HG02623 (cell line): ENCODE results near the gene CYSRT1.
"Not testable (repeated sequence)": the region's sequence is repeated elsewhere in the genome, so short reads cannot be mapped to it uniquely, and the experiment has no call there.

Experiments used
- ATAC-seq: cut with Tn5 transposase; IDR thresholded peaks from one replicate; pipeline ENCODE4 v1.9.1; 2021; ENCODE audit warnings: moderate library complexity; ENCODE audit not compliant: unreplicated experiment

The CYSRT1 gene

DNA sequence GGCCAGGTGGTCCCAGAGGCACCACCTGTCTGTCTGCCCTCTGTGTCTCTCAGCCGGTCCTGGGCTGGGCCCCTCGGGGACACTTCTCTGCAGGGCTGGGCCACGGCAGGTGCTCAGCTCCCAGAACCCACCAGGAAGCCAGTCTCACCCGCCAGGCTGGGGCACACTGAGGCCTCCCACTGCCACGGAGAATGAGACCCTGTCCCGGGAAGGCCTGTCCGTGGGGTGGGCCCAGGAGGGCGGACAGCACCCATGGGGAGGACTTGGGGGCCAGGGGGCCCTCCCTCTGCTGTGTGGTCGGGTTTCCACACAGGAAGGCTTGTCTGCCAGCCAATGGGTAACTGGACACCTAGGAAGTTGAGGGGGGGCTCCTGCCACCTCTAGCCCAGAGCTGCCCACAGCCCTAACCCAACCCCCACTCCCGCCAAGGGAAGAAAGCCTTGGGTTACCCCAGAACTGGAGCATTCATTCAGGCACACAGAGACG lies 12.0 kb downstream of the CYSRT1 start:
- no peak for ATAC-seq

DNA sequence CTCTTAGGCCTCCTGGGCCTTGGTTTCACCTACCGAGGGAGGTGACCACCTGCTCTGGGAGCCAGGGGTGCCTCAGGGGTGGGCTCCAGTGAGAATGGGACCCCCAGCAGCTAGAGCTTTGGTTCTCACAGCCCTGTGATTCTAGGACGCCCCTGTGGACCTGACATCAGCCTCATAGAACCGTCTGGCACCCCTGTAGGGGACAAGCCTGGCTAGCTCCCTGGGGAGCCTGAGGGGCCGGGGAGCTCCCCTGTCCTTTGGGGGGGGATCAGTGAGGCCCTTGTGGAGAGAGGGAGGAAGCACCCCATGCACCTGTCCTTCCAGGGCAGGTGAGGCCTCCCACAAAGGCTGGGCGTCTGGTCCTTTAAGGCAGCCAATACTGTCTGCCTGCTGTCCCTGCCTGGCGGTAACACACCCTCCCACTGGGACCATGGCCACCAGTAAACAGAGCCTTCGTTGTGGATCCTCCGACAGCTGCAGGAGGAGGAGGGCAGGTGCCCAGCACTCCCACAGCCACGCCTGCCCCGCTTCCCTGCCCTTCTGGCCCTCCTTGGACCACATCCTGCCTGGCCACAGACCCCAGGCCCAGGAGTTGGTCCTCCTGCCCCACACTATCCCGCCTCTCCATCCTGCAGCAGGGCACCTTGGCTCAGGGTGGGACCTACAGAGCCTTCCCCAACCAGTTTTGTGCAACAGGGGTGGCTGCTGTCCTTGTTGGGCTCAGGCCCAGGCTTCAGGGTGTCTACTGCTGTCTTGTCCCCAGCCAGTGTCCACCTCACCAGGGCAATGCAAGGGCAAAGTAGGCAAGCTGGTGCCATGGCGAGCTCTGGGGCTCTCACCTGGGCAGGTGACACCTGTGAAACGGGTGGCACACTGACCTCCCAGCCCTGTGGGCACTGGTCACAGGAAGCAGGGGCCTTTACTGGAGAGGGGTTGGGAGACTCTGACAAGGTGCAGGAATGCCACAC lies 13.1 kb downstream of the CYSRT1 start:
- ATAC-seq = no peak

DNA sequence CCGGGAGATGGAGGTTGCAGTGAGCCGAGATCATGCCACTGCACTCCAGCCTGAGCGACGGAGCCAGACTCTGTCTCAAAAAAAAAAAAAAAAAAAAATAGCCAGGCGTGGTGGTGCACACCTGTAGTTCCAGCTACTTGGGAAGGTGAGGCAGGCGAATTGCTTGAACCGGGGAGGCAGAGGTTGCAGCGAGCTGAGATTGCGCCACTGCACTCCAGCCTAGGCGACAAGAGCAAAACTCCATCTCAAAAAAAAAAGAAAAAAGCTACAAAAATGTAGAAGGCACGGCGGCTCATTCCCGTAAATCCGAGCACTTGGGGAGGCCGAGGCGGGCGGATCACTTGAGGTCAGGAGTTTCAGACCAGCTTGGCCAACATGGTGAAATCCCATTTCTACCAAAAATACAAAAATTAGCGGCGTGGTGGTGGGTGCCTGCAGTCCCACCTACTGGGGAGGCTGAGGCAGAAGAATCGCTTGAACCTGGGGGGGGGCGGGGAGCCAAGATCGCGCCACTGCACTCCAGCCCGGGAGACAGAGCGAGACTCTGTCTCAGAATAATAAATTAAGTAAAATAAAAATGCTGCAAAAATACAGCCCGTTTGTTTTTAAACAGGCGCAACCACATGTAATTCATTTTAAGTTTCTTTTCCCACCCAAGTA lies 14.7 kb downstream of the CYSRT1 start:
- ATAC-seq = not testable (repeated sequence)

DNA sequence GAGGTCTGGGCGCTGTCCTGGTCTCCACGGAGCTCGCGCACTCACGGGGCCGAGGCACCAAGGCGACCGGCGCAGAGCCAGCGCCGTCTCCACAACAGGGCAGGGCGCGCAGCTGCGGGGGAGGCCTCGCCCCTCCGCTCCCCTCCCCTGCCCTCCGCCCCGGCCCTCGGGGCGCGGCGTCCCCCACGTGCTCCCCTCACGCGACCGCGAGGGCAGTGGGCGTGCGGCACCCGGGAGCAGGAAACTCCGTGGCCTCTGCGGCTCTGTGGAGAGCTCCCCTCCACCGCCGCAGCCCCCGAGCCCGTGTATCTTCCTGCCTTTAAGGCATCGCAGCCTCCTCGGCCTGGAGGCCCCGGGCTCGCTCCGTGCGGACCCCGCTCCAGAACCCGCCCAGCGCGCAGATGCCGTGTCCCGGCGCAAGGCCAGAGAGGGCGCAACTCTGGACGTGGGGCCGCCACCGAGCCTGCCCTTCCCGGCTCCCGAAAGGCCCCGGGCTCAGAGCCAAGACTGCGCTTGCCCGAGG lies 15.4 kb downstream of the CYSRT1 start:
- ATAC-seq = peak; percentile 16

DNA sequence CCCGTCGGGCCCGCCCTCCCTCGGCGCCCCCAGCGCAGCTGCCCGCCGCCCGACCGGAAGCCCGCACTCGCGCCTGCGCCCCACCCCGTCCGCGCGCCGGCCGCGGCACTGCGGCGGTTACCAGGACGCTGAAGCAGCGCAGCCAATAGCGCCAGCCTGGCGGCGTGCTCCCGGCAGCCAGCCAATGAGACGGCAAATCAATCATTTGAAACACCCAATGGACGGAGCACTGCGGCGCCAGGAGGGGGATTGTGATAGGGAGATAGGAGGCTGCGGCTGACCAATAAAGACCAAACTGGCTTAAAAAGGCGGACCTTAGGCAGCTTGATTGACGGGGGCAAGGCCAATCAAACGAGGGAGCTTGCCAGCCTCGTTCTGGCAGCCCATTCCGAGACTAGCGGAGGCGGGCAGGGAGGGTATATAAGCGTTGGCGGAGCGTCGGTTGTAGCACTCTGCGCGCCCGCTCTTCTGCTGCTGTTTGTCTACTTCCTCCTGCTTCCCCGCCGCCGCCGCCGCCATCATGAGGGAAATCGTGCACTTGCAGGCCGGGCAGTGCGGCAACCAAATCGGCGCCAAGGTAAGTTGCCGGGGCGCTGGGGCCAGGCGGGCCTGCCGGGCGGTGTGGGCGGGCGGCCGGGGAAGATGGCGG lies 16.0 kb downstream of the CYSRT1 start, which contains the start of gene TUBB4B:
TSS of gene TUBB4B (plus strand) at position 447 of the 649 bp plus-strand sequence. CDS start at position 521, 74 bp downstream.
- peak; percentile 72 for ATAC-seq

DNA sequence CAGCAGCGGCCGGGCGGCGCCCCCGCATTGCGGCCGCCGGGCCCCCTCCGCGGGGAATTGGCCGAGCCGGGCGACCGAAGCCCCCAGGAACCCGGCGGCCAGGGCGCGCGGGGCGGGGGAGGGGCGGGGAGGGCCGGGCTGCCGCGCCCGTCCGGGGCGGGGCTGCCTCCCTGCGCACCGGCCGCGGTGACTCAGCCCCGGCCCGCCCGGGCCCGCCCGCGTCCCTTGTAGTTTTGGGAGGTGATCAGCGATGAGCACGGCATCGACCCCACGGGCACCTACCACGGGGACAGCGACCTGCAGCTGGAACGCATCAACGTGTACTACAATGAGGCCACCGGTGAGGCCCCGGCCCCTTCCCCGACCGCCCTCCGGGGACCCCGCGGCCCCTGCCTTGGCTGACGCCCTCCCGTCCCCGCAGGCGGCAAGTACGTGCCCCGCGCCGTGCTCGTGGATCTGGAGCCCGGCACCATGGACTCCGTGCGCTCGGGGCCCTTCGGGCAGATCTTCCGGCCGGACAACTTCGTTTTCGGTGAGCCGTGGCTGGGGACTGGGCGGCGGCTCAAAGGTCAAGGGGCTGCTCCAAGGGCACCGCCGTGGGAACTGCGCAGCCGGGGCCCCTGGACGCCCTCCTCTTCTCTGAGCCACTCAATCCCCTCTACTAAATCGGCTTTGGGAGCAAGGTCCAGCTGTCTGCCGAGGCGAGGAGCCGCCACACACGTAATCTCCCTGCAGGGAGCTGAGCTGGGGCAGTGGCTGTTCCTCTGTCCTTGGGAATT lies 16.7 kb downstream of the CYSRT1 start:
- ATAC-seq = no peak

DNA sequence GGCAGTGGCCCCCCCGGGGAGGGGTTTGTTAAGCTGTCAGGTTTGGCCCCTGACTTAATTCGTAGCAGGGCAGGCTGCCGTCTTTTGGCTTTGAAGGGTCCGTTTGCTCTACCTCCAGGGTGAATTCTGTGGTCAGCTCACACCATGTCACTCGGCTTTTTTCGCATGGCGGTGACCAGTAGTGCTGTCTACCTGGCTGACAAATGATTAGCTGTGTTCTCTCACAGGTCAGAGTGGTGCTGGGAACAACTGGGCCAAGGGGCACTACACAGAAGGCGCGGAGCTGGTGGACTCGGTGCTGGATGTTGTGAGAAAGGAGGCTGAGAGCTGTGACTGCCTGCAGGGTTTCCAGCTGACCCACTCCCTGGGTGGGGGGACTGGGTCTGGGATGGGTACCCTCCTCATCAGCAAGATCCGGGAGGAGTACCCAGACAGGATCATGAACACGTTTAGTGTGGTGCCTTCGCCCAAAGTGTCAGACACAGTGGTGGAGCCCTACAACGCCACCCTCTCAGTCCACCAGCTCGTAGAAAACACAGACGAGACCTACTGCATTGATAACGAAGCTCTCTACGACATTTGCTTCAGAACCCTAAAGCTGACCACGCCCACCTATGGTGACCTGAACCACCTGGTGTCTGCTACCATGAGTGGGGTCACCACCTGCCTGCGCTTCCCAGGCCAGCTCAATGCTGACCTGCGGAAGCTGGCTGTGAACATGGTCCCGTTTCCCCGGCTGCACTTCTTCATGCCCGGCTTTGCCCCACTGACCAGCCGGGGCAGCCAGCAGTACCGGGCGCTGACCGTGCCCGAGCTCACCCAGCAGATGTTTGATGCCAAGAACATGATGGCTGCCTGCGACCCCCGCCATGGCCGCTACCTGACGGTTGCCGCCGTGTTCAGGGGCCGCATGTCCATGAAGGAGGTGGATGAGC lies 17.6 kb downstream of the CYSRT1 start:
- no peak for ATAC-seq

DNA sequence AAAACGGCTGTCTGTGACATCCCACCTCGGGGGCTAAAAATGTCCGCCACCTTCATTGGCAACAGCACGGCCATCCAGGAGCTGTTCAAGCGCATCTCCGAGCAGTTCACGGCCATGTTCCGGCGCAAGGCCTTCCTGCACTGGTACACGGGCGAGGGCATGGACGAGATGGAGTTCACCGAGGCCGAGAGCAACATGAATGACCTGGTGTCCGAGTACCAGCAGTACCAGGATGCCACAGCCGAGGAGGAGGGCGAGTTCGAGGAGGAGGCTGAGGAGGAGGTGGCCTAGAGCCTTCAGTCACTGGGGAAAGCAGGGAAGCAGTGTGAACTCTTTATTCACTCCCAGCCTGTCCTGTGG lies 18.3 kb downstream of the CYSRT1 start:
- ATAC-seq = not testable (repeated sequence)

DNA sequence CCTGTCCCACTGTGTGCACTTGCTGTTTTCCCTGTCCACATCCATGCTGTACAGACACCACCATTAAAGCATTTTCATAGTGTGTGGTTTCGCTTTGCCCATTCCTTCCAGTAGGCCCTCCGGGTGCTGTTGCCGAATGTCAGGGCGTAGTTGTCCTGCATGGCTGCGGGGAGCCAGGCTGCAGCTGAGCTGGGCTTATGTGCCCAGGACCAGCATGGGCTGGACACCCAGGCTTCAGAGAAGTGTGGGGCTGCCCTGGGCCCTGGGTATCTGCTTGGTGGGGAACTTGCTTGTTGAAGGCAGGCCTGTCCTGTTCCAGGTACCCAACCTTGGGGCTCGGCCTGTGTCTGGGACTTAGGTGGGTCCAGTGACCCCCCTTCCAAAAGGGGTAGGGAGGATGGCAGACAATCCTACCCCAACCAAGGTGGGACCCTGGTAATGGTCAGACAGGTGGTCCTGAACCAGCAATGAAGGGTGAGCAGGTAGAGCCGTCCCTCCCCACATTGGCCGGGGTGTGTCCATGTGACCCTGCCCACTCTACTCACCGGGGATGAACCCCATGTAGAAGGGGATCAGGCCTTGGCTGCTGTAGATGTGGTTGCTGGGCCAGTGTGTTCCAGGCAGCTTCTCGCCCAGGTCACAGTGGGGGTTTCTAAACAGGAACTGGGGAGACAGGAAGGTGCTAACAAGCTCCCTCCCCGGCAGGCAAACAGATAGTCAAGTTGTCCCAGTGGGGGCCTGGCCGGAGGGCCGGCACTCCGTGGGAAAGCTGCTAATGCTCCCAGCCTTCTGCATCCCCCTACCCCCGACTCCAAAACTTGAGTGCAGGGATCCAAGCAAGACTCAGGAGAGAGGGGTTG lies 18.9 kb downstream of the CYSRT1 start:
- no peak for ATAC-seq

DNA sequence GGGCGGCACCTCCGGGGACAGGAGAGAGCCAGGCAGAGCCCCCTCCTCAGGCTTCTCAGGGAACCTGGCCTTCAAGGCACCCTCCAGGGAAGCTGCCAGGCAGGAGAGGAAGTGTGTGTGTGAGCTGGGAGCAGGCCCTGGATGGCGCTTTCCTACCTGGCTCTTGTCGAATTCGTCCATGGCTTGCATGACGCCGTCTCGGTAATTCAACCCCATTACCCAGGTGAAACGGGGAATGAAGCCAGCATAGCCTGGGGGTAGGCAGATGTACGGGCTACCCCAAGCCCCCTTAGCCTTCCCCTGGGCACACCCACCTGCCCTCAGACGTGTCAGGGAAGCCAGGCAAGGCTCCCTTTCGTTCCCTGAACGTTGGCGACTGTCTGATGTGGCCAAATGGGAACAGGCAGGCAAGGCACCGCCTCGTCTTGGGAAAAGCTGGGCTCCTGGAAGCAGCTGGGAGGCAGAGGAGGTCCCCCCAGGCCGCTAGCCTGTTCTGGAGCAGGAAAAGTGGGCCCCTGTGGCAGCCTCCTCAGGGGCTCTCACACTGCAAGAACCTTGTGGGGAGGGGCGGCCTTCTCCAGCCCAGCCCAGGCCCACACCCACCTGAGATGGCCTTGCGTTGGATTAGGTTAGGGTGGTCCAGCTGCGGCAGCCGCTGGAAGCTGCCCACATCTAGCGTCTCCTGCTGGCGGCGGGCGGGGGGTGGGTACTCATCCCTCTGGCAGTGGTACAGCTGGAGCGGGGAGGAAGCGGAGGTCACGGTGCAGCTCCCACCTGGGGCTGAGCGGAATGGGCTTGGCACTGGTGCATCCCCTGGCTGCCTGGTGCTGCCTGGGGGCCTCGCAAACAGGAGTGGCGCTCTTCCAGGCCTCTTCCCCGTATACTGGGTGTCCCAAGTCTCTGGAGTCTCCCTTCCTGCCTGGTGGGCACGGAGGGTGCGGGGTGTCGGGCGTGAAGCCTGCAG lies 19.8 kb downstream of the CYSRT1 start:
- ATAC-seq = no peak

DNA sequence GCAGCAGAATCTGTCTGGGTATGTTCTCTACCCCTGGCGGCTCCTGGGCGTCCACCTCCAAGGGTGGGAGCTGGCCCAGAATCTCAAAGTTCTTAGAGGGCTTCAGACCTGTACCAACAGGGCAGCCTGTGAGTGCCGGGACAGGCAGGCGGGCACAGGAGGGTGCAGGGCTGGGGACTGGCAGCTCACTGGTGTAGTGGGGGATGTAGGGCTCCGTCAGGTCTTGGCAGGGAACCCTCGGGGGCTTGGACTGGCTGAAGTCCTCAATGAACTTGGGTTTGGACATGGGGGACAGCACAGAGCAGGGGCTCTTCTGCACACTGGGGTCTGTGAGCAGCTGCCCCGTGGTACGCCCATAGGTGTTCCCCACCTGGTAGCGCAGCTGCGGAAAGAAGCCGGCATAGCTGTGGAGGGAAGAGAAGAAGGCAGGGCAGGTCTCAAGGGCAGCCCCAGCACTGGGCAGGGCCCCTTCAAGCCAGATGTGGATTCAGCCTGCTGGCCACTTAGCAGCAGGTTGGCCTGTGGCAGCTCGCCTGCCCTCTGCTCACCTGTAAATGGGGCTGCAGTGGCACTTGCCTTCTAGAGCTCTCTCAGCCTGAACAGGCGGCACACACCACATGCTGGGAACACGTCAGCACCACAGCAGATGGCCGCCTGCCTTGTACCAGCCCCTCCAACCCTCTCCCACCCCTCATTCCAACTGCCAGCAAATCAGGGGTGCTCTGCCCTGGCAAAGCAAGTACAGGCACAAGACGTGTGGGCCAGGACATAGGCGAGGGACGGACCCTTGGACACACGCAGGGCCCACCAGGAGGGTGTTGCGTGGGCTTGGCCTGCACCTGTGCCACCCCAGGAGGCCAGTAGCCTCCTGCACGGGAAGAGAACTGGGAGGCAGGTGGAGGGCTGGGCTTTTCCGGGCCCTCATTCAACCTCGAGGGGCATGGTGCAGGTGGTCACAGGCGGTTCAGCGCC lies 20.8 kb downstream of the CYSRT1 start:
- ATAC-seq = no peak

DNA sequence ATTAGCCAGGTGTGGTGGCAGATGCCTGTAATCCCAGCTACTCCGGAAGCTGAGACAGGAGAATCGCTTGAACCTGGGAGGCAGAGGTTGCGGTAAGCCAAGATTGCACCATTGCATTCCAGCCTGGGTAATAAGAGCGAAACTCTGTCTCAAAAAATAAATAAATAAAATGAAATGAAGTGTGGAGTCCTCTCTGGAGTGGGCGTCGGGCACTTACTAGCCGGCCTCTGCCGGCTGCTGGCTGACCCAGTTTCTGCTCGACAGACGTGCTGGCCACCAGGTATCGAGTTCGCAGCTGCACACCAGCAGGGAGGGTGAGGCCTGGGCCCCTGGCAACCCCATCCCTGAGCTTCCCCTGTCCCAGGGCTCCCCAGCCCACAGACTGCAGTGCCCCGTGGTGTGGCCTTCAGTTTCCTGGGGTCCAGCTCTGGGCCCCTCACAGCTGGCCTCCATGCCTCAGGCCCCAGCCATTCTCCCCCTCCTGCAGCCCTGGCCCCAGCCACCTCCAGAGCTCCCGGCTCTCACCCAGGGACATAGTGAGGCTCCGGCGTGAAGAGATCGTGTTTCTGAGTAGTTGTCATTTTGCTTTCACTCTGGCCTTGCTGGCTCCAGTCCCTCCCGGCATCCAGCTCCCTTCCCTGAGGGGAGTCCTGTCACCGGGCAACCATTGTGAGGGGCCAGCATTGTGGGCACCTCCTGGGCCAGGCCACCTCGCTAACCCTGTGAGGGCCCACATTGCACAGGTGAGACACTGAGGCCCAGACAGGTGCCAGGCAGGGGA lies 22.4 kb downstream of the CYSRT1 start:
- no peak for ATAC-seq

DNA sequence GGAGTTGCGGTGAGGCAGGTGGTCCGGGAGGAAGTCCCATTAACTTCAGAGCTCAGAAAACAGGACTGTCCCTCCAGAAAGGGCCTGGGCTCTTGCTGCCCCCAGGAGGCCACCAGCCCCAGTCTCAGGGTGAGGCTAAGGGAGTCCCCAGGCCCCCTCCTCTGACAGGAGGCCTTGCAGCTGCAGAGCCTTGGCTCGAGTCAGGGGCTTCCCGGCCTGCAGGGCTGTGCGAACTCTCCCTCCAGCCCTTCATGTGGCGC lies 22.9 kb downstream of the CYSRT1 start:
- no peak for ATAC-seq

DNA sequence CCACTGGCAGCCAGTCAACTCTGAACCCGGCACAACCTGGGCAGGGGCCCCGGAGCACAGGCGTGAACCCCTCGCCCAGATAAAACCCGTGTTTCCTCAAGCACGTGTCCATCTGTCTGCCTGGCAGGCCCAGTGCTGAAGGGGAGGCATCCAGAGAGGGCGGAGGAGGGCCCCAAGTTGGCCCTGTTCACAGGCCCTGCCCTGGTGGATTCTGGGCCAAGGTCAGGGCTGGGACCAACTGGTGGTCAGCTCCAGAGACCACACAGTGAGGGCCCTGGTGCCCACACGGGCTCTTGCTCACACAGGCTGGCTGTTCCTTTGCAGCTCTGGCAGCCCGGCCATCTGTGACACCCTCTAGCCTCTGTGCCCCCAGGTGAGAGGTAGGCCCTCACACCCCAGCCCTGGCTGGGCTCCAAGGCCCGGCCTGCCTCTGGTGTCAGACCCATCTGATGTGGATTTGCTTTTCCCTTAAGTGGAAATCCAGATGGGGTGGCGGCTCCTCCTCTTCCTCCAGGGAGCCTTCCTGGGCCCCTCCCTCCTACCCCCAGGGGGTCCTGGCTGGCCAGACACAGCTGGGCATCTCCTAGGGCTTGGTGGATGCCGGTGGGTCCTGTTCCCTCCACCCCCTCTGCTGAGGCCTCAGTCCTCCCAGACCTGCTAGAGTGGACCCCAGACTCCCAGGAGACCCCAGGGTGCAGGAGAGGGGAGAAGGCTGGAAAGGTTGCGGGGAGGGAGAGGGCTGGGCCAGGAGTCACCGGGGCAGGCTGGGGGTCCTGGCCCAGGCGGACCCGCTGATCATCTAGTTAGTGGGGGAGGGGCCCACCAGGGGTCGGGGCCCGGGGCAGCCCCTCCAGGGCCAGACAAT lies 25.6 kb downstream of the CYSRT1 start:
- ATAC-seq = no peak

DNA sequence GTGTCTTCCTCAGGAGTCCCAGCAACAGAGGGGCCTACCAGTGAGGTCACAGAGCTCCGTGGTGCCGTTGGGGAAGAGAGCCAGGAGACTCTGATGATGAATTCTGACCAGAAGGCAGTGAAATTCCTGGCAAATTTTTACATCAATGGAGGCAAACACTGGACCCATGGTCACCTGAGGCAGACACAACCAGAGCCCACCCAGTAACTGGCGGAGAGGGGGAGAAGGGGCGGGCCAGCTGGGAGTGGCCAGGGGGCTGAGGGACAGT lies 26.2 kb downstream of the CYSRT1 start, which contains the start of gene STPG3:
TSS of gene STPG3 (plus strand) at position 93 of the 268 bp plus-strand sequence. CDS start at position 94, 1 bp downstream.
- no peak for ATAC-seq
